ENCODE data around the gene SLC19A1. TPM values are rescaled to one million over a fixed set of nuclear protein-coding genes. Genes with fewer than 3 reads are reported as not detected.

SLC19A1 gene
- polyA plus RNA-seq, 1 of the 3 experiments (the other 2 are of a cell fraction) = 15.0 TPM

DNA sequence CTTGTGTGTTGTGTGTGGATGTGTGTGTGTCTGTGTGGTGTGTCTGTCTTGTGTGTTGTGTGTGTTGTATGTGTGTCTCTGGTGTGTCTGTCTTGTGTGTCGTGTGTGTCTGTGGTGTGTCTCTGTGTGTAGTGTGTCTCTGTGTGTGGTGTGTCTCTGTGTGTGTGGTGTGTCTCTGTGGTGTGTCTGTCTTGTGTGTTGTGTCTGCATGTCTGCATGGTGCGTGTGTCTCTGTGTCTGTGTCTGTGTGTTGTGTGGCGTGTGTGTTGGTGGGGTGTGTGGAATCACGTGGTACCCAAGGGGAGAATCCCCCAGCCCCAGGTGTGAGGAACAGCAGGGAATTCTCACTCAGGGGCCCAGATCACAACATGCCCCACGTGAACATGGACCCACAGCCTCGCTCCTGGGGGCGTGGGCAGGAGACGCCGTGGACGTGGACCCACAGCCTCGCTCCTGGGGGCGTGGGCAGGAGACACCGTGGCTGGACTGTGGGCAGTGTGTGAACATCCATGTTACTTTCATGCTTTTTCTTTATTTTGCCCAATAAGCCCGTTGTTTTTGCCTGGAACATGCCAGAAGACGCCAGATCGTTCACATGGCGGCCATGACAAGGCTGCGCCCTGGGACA is 67.8 kb downstream of the SLC19A1 start:
- H3F3A ChIP-seq (replicated peaks; ENCODE audit: insufficient read depth) = peaks cover 28% of the 10 kb centered on the region
- peaks cover 27% of the 10 kb centered on the region for H3K79me2 ChIP-seq (ENCODE audit: insufficient read depth)
- H3K9me2 ChIP-seq = no peaks in the 10 kb centered on the region
- ChIA-PET POLR2A (no interaction called here), CTCF (no interaction called here)
- H3K27ac ChIP-seq (ENCODE audit: low read depth in 2 of 2, low read length in 1 of 2) = no peak overlapping the region
- peaks cover 14 to 19% of the 10 kb centered on the region in 2 experiments for H3K36me3 ChIP-seq (replicated peaks in 1 of 2; ENCODE audit: control insufficient read depth in 1 of 2, insufficient read depth in 2 of 2, low read length in 1 of 2)
- H3K9ac ChIP-seq = no peak overlapping the region
- no peak for DNase-seq
- H4K20me1 ChIP-seq (ENCODE audit: insufficient read depth) = peaks cover 31% of the 10 kb centered on the region
- no peak overlapping the region for H3K4me3 ChIP-seq (ENCODE audit: low read depth in 2 of 2, low read length in 1 of 2)
- TF ChIP-seq TAF1 (IDR thresholded peaks at IDR 0.05; ENCODE audit: borderline replicate concordance, low read depth, low read length) (no peak), TCF12 (IDR thresholded peaks at IDR 0.05) (no peak), GABPA (IDR thresholded peaks at IDR 0.05; ENCODE audit: low read depth) (no peak), SIN3A (IDR thresholded peaks at IDR 0.05; ENCODE audit: borderline replicate concordance, low read depth, low read length) (no peak), CHD2 (IDR thresholded peaks at IDR 0.05; ENCODE audit: low read length, partially characterized antibody) (no peak), FOSL2 (IDR thresholded peaks at IDR 0.05; ENCODE audit: borderline replicate concordance, low read depth) (no peak), MEF2A (IDR thresholded peaks at IDR 0.05; ENCODE audit: borderline replicate concordance, low read depth) (no peak), MXI1 (IDR thresholded peaks at IDR 0.05; ENCODE audit: low read depth, low read length) (no peak), FOXM1 (IDR thresholded peaks at IDR 0.05; ENCODE audit: low read depth) (no peak), EP300 (IDR thresholded peaks at IDR 0.05; ENCODE audit: borderline replicate concordance in 1 of 2, low read depth in 1 of 2, low read length in 1 of 2) (no peak), YY1 (IDR thresholded peaks at IDR 0.05; ENCODE audit: low read depth) (no peak), TEAD4 (IDR thresholded peaks at IDR 0.05; ENCODE audit: borderline replicate concordance, insufficient read depth) (no peak), GATA2 (CRISPR knock-in tag; IDR thresholded peaks at IDR 0.05) (no peak), ELF1 (IDR thresholded peaks at IDR 0.05) (no peak)
- TF ChIP-seq, protein P1, sequence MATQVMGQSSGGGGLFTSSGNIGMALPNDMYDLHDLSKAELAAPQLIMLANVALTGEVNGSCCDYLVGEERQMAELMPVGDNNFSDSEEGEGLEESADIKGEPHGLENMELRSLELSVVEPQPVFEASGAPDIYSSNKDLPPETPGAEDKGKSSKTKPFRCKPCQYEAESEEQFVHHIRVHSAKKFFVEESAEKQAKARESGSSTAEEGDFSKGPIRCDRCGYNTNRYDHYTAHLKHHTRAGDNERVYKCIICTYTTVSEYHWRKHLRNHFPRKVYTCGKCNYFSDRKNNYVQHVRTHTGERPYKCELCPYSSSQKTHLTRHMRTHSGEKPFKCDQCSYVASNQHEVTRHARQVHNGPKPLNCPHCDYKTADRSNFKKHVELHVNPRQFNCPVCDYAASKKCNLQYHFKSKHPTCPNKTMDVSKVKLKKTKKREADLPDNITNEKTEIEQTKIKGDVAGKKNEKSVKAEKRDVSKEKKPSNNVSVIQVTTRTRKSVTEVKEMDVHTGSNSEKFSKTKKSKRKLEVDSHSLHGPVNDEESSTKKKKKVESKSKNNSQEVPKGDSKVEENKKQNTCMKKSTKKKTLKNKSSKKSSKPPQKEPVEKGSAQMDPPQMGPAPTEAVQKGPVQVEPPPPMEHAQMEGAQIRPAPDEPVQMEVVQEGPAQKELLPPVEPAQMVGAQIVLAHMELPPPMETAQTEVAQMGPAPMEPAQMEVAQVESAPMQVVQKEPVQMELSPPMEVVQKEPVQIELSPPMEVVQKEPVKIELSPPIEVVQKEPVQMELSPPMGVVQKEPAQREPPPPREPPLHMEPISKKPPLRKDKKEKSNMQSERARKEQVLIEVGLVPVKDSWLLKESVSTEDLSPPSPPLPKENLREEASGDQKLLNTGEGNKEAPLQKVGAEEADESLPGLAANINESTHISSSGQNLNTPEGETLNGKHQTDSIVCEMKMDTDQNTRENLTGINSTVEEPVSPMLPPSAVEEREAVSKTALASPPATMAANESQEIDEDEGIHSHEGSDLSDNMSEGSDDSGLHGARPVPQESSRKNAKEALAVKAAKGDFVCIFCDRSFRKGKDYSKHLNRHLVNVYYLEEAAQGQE (IDR thresholded peaks at IDR 0.05; ENCODE audit: low read depth, low read length) = no peak
- TF ChIP-seq, protein P2, sequence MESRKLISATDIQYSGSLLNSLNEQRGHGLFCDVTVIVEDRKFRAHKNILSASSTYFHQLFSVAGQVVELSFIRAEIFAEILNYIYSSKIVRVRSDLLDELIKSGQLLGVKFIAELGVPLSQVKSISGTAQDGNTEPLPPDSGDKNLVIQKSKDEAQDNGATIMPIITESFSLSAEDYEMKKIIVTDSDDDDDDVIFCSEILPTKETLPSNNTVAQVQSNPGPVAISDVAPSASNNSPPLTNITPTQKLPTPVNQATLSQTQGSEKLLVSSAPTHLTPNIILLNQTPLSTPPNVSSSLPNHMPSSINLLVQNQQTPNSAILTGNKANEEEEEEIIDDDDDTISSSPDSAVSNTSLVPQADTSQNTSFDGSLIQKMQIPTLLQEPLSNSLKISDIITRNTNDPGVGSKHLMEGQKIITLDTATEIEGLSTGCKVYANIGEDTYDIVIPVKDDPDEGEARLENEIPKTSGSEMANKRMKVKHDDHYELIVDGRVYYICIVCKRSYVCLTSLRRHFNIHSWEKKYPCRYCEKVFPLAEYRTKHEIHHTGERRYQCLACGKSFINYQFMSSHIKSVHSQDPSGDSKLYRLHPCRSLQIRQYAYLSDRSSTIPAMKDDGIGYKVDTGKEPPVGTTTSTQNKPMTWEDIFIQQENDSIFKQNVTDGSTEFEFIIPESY (IDR thresholded peaks at IDR 0.05; ENCODE audit: borderline replicate concordance, low read depth) = no peak
- TF ChIP-seq, protein P3, sequence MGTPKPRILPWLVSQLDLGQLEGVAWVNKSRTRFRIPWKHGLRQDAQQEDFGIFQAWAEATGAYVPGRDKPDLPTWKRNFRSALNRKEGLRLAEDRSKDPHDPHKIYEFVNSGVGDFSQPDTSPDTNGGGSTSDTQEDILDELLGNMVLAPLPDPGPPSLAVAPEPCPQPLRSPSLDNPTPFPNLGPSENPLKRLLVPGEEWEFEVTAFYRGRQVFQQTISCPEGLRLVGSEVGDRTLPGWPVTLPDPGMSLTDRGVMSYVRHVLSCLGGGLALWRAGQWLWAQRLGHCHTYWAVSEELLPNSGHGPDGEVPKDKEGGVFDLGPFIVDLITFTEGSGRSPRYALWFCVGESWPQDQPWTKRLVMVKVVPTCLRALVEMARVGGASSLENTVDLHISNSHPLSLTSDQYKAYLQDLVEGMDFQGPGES (IDR thresholded peaks at IDR 0.05; ENCODE audit: low read depth, low read length) = no peak
- TF ChIP-seq, protein P4, sequence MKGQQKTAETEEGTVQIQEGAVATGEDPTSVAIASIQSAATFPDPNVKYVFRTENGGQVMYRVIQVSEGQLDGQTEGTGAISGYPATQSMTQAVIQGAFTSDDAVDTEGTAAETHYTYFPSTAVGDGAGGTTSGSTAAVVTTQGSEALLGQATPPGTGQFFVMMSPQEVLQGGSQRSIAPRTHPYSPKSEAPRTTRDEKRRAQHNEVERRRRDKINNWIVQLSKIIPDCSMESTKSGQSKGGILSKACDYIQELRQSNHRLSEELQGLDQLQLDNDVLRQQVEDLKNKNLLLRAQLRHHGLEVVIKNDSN (IDR thresholded peaks at IDR 0.05; ENCODE audit: borderline replicate concordance, low read depth) = no peak
- TF ChIP-seq, protein P5, sequence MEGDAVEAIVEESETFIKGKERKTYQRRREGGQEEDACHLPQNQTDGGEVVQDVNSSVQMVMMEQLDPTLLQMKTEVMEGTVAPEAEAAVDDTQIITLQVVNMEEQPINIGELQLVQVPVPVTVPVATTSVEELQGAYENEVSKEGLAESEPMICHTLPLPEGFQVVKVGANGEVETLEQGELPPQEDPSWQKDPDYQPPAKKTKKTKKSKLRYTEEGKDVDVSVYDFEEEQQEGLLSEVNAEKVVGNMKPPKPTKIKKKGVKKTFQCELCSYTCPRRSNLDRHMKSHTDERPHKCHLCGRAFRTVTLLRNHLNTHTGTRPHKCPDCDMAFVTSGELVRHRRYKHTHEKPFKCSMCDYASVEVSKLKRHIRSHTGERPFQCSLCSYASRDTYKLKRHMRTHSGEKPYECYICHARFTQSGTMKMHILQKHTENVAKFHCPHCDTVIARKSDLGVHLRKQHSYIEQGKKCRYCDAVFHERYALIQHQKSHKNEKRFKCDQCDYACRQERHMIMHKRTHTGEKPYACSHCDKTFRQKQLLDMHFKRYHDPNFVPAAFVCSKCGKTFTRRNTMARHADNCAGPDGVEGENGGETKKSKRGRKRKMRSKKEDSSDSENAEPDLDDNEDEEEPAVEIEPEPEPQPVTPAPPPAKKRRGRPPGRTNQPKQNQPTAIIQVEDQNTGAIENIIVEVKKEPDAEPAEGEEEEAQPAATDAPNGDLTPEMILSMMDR (IDR thresholded peaks at IDR 0.05) = no peak
- H3K4me2 ChIP-seq = no peak overlapping the region
- no peaks in the 10 kb centered on the region for H3K9me3 ChIP-seq
- no peak overlapping the region for H2AFZ ChIP-seq (ENCODE audit: low read depth)
- no peaks in the 10 kb centered on the region for H3K27me3 ChIP-seq (ENCODE audit: insufficient read depth)
- peaks cover 9 to 16% of the 10 kb centered on the region in 2 experiments; a peak in 3 of 4 replicates for H3K4me1 ChIP-seq (ENCODE audit: control insufficient read depth in 1 of 2, insufficient read depth in 2 of 2, low read depth in 1 of 2, low read length in 1 of 2)
- 91% methylated on average over 14 of the region's 18 CpGs for WGBS (ENCODE audit: low lambda C conversion rate)

Measured in SK-N-SH (cell line).